Activated CD4-positive, alpha-beta T cell treated with anti-CD3 and anti-CD28 coated beads, Interleukin-2, Interleukin-6, amounts not matched to agents 100 ng/mL and 50 ng/mL, durations not matched to agents 16 hours and 8 hours (primary cell): ENCODE data around the gene PLEKHA6.

Source experiments
- DNase-seq: peaks from one replicate; pipeline ENCODE4 v3.0.0-alpha.2; 2020

PLEKHA6 gene

DNA sequence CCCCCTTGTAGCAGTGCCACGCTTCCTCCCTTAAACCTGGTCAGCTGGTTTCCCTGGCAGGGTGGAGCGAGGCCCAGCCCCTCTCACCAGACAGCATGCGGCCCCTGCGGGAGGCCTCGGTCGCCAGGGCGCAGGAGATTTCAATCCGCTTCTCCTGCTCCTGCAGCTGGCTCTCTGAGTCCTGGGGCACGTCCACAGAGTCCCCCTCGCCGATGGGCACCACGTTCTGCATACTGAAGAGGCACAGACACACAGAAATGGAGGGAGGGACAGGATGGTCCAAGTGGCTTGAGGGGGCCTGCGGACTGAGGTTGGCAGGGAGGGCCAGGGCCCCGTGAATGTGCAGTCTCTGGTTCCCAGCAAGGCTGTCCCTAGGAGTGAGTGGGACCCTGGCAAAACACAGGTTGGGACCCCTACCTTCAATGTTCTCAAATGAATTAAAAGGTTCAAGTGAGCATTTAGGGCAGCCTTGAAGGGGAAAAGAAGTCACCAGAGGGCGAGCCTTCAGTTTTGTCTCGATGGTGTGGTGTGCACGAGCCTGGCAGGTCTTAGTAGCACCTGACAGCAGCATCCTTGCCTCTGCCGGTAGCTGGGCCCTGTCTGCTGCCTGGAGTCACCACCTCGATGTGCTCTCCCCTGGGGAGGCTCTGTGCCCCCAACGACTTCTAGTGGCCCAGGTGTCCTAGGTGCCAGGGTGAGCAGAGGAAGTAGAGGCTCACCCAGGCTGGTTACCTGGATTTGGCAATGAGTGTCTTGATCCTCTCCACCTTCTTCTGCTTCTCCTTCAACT, 131.5 kb downstream of the PLEKHA6 start:
- DNase-seq: no peak

DNA sequence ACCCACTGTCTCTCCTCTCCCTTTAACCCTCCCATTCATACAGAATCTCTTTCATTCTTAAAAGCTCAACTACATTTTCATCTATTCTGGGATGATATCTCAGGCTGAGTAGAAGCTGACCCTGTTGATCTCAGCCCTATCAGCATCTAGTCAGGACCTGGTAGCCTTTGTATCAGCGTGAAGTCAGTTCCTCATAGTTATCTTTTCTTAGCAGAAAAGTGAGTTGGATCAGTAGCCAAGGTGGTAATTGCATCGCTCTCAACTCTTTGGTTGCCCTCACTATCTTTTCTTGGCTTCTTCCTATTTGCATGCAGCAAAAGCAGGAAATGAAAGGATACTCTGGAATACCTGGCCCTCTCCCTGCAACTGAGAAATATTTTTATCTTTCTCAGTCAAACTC, 132.4 kb downstream of the PLEKHA6 start:
- DNase-seq: no peak

DNA sequence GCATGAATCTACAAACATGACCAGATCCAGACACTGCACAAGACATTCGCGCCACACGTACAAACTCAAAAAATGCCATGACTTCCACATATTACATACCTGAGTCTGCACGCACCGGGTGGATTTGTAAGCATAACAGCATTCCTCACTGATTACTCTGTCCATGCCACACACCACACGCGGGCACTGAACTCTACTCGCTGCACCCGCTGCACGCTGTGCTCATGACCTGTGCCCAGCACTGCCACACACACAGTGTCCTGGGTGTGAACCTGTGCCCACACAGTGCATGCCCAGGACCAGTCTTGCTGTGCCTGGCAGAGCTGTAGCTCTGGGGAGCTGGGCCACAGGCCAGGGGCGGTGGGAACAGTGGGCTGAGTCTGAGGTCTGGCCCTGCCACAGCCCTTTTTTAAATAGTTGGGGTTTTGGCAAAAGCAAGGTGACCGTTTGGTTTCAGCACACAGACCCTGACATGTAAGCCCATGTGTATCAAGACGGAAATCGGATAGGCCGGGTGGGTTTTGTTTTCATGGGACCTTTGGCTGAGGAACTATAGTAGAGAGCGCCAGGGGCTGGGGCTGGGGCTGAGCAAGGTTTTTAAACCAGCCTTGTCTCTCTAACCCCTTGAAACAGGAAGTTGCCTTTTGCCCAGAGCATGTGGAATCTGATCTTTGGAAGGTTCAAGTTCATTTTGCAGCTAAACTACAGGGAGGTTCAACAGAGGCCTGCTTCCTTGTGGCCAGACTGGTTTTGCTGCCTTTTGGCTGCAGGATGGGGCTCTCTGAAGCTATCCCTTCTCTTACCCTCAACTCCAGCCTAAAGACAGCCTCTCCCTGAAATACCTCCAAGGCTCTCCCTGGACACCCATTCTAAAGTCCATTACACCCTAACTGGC, 133.6 kb downstream of the PLEKHA6 start:
- no peak for DNase-seq

DNA sequence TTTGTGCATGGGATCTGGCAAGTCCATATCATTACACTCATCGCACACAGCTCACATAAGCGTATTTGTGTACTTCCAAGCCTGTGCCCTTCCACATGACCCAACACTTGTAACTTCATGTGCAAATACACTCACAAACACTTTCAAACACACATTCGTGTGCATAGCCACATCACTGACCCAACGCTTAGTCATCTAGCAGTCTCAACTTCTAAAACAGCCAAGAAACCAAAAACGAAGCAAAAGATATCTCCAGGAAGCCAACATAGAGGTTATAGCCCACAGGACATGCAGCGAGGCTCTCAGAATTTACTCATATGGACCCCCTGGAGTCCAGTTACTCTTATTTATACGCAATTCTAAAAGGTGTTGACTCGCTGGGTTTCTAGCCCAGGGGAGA, 135.1 kb downstream of the PLEKHA6 start:
- DNase-seq: no peak

DNA sequence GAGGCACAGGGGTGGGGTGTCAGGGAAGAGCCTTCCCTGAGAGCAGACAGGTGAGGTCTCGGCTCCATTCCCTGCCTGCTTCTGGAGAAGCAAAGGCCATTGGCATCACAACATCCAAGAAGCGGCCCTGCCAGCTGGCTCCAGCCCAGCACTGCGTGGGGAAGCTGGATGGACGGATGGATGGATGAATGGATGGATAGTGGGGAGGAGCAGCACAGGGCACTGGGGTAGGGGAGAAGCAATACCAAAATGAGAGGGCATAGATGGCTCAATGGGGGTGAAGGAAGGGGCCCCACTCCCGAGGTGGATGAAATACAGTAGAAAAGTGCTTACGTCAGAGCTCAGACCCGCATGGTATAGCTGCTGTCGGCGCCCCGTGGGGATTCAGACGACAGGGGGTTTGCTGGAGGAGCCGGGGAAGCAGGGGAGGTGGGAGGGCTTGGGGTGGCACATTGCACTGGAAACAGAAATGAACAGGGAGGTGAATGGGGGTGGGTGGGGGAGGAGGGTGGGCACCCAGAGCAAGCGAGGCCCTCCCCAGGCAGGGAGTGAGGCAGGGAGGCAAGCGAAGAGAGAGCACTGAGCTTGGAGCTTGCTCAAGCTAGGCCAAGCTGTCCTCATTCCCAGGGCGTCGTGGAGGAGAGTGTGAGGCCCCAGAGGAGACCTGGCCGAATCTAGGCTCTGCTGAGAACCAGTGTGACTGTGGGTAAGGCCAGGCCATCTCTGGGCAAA, 136.4 kb downstream of the PLEKHA6 start:
- DNase-seq: no peak

DNA sequence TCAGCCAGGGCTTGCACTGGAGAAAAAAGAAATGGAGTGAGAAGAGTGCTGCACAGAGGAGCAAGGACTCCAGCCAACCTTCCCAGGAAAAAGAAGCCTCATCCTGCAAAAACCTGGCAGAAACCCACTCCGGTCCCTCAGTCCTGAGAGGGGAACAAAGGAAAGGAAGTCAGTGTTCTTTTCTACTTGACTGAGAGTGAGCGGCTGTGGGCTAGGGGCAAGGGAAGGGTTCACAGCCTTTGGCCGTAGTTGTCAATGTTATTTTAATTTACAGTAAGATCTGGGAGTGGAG, 137.0 kb downstream of the PLEKHA6 start:
- DNase-seq: no peak

DNA sequence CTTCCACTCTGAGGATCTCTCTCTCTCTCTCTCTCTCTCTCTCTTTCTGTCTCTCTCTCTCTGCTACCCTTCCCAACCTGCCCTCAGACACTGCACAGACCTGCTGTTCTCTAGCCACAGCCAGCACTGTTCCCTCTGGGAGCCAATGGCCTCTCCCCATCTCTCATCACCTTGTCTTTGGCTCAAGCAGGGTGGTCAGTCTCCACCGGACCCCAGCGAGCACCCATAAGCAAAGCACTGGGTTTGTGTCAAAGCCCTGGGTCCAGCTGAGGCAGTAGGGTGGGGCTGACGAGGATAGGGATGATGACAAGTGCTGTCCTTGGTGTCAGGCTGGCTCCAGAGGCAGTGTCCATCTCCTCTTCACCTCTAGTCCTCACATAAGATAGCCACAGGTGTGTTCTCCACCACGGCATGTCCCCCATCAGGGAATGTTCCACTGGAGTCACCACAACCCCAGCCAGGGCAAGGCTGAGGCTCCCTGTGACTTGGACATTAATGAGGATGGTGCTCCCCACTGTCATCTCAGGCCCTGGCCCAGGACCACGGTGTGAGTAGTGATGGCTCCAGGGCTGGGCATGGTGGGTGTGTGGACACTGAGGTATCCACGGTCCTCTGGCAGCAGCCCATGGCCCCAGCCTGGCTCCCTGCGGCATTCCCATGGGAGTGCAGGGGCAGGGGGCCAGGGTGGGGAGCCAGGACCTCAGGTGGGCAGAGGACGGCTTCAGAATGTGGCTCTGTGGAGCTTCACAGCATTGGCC, 137.5 kb downstream of the PLEKHA6 start:
- DNase-seq: no peak

DNA sequence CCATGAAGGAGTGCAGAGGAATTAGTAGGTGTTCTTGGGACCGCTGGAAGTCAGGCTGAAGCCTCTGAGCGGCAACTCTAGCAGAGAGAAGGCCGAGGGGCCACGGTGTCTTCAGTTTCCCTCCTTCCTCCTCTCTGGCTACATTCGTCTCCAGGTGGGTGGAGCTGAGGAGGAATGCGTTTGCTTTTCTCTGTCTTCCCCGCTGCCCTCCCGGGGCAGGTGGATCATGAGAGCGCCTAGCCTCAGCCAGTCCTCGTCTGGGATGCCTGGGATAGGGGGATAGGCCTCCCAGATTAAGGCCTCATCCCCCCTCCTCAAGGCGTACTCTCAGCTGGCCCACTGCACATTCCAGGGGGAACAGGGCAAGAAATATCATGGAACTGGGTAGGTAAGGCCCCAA, 138.5 kb downstream of the PLEKHA6 start:
- DNase-seq: no peak

DNA sequence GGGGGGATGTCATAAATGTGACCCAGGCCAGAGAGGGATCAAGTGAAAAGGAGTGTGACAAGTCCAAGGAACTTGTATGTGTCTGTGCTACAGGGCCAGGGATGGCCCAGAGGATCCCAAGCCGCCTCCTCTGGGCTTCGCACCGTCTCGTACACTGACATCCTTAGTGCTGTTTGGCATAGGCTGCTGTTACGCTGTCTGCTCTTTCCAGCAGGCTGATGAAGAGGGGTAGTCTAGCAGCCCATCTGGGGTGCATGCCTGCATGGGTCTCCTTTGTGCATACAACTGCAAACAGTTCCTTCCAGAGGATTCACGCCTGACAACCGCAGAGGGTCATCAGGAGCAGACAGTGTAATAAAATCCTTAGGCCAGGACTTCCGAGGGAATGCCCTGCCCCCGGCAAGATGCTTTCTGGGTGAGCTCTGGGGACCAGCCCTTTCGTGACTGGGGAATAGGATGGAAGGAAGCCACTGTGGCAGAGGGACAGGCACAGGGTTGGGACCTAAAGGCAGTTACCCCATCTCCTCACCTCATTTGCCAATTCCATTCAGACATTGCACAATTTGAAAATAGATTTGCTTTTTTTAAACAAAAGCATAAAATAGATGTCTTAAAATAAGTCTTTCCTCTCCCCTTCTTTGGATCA, 139.6 kb downstream of the PLEKHA6 start:
- no peak for DNase-seq

DNA sequence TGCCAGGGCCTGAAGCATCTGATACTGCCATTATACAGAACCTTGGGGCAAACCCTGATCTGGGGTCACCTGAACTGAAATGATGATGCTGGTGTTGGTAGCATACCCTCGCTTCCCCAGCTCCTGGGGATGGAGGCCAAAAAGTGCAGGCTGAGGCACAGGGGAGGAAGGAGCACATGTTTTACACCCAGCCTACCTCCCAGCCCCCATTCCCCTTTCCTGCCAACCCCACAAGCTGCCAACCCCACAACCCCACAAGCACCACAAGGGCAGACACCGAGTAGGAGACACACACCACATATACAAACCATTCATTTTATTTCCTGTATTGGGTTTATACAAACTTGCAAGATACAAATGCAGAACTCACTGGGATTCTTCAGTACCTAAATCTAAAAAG, 141.2 kb downstream of the PLEKHA6 start:
- no peak for DNase-seq

DNA sequence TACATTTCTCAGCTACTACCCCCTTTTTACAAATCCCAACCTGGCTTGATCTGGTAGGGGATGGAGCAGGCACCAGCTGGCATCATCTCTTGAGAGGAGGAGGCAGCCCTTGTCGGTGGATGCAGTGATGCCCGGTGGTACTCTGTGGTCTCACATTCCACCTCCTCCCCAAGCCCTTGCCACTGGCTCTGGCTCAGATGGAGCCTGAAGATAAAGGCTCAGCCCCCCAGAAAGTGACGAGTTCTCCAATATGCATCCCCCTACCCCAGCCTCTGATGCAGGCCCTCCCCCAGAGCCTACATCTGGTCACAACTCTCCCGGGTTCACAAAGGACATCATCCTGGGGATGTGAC, 142.1 kb downstream of the PLEKHA6 start:
- DNase-seq: no peak

DNA sequence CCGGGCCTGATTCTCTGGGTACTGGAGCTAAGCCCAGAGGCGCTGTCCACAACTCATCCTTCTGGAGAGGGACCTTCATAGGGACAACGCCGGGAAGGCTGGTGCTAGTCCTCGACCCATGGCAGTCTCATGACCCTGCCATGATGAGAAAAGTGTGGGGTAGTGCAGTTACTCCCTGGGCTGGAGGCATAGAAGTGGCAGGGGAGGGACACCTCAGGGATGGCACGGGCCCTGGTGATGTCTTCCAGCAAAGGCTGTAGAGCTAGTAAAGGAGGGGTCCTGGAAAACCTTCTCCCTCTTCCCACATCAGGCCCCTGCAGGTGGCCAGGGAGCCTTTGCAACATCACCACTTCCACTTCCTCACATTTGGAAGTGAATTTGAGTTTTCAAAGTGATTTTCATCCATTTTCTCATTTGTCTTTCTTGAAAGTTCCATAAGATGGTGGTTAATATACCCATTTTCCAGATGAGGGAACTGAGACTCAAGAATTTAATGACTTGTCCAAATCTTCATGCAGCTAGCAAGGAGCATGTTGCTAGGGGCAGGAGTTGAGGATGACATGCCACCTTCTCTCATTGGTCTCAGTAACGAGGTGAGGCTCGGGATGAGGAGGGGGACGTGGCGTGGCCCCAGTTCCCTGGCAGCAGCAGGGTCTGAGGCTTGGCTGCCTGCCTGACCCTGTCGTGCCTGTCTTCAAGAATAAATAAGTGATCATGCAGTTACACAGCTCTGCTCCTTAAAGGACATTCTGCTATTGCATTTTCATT, 142.7 kb downstream of the PLEKHA6 start:
- no peak for DNase-seq

DNA sequence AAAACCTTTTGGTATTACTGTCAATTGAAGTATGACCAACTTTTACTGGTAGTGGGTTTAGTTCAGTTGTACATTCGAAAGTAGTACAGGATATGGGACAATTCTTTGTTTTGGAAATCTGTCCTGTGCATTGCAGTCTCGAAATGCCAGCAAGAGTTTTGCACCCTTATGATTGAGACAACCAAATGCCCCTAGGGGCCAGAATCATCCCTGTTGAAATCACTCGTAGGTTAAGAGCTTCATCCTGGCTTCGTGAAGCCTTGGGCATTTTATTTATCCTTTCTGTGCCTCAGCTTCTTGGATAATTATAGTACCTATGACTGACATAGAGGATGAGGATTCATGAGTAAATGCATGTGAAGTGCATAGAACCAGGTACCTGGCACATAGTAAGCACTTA, 143.5 kb downstream of the PLEKHA6 start:
- DNase-seq: no peak

DNA sequence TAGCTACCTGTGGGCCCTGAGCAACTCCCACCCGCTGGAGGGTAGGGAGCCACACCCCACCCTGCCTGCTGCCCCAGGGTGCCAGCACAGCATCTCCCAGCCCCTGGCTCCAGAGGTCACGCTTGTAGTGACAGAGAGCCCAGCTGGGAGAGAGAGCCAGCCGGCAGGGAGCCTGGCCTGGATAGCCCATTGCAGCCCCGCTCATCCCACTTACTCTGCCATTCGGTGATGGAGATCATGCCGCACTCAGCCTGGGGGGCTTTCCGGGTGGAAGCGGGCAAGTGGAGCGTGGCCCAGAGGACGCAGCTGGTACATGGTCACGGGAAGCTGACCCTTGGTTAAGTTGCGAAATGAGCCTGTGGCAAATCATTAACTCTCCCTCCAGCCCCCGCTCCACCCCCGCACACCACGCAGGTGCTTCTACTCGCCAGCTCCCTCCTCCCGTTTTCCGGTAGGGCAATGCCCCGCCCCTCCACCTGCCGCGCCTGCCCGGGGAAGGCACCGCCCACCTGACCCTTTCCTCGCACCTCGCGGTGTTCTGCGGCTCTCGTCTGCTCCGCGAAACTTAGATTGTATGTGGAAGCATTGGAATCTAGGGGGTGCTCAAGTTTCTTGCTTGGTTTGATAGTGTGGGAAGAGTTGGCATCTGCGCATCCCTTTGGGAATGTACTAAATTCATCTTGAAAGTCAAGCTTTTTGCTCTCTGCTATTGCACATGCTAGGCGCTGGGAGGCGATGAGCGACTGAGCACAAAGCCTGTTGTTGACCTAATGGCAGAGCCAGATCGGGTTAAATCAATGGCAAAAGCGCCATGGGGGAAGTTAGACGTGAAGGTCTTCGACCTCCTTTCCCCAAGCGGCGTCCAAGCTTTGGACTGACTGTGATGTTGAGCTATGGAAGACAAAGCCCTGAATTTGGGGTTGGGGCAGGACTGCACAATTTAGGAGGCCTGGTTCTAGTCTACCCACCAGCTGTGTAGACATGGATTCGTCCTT, 145.8 kb downstream of the PLEKHA6 start, which contains the start of gene GOLT1A:
TSS of gene GOLT1A (minus strand) at position 321 of the 995 bp plus-strand sequence. CDS start at position 239, 82 bp downstream.
- DNase-seq: peak; percentile 41

DNA sequence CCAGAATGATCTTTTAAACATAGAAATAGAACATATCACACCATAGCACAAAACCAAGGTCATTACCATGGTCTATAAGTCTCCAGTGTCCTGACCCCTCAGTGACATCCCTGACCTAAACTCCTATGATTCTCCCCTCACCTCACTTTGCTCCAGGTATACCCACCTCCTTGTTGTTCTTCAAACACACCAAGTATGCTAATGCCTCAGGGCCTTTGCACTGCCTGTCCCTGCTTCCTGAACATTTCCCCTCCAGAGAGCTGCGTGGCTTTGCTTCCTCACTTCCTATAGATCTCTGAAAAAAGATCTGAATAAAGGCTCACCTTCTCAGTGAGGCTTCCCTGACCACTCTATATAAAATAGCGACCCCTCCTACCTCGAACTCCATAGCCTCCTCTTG, 147.0 kb downstream of the PLEKHA6 start:
- no peak for DNase-seq

DNA sequence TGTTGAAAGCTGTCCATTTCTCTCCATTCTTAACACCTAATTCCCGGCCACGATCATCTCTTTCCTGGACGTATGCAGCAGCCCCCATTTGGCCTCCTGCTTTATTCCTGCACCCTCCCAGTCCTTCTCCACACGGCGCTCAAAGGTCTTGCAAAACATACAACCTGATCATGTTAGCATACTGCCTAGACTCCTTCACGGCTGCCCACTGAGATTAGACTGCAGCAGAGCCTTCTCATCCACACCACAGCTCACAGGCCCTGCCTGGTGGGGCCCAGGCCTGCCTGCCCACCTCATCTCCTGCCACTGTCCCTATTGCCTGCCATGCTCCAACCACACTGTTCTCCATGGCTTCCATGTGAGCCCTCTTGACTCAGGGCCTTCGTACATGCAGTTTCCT, 148.7 kb downstream of the PLEKHA6 start:
- DNase-seq: no peak

DNA sequence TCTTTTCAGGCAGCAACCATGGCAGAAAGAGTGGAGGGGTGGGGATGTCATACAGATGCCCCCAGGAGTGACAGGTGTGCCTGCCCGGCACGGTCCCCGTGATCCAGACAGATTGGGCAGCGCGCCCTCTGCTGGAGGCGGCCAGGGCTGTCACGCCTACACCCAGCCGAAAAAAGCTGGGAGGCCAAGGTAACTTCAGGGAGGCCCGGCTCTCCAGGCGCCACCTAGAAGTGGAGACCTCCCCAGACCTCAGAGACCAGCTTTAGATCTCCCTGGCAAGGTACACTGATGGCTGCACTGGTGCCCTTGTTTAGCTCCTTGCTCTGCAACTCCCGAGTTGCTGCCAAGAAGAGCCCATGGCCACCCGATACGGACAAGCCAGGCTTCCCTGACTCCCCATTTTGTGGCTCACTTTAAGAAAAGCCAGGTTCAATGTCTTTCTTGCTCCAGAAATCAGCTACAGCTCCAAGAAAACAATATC, 152.6 kb downstream of the PLEKHA6 start:
- peak; percentile 78 for DNase-seq

DNA sequence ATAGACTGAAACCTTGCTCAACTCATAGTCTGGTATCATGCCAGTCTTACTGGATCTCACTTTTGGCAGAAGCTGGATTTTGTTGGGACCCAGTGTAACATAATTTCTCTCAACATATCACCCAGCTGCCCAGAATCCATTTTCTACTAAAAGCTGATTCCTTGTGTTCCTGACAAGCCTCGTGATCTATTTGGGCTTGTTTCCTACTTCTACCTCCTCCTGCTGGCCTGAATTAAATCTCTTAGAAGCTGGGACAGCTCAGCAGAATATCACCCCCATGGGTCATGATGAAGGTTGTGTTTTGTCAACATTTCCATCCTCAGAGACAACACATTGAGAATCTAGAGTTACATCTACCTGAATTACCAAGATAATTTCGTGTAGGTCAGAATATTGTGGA, 153.6 kb downstream of the PLEKHA6 start:
- DNase-seq: no peak

DNA sequence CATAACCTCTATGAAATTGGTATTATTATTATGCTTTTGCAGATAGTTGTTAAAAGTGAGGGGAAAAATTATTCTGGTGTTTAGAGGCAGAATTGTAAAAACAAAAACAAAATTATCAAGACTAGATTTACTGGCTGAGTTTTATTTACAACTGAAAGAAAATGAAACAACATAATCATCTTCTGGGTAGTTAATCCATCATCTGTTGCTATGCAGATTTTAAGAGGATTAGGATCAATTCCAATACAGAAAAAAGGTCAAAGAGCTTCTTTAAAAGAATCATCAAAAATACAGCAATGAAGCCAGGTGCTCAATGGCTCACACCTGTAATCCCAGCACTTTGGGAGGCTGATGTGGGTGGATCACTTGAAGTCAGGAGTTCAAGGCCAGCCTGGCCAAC, 154.2 kb downstream of the PLEKHA6 start:
- no peak for DNase-seq

DNA sequence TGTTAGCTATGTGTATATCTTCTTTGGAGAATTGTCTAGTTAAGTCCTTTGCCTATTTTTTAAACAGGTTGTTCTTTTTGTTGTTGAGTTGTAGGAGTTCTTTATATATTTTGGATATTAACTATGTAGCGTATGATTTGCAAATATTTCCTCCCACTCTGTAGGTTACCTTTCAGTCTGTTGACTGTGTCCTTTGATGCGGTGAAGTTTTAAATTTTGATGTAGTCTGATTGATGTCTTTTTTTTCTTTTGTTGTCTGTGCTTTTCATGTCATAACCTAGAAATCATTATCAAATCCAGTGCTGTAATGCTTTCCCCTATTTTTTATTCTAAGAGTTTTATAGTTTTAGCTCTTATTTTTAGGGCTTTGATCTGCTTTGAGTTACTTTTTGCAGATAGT, 154.8 kb downstream of the PLEKHA6 start:
- no peak for DNase-seq
